ENCODE measurements around the gene GPR39.

GRCh38 chr2:132567682-132568081 lies 151.1 kb downstream of the GPR39 start:
- TF ChIP-seq CTCF (IDR thresholded peaks at IDR 0.05; ENCODE audit: extremely low read depth in 1 of 2, insufficient read depth in 1 of 2, low read depth in 1 of 2, low read length in 2 of 2) = no peak
- no peak for TF ChIP-seq POLR2AphosphoS5 (IDR thresholded peaks at IDR 0.05; ENCODE audit: insufficient read depth, low read depth, low read length)
- TF ChIP-seq POLR2A (IDR thresholded peaks at IDR 0.05; ENCODE audit: low read depth, low read length) = no peak
- TF ChIP-seq GATA2 (IDR thresholded peaks at IDR 0.05; ENCODE audit: insufficient read depth, insufficient read length, low read depth, low read length) = no peak
- no peak for TF ChIP-seq EZH2 (IDR thresholded peaks at IDR 0.05; ENCODE audit: borderline replicate concordance, low read depth, low read length, severe bottlenecking)
